Measurements from ENCODE around the gene CHPT1.

- TF ChIP-seq CTCF (IDR thresholded peaks at IDR 0.05; ENCODE audit: insufficient read depth, low read length, poor library complexity, severe bottlenecking) (no peak), EZH2phosphoT487 (conservative IDR thresholded peaks at IDR 0.05; ENCODE audit: low read length) (no peak)
Measured at GRCh38 chr12:101719566-101719965, 22.1 kb downstream of the CHPT1 start.

Data from SU-DHL-6 (cell line).